T-helper 17 cell (primary cell): ENCODE measurements around the gene RNF17. TPM values are rescaled to one million over a fixed set of nuclear protein-coding genes. Genes with fewer than 3 reads are reported as not detected.

Experiments
- ATAC-seq: fragments of 150-1000 bp; cut with Tn5 transposase; 2 replicates; pipeline ENCODE4 v1.10.0; 2021; ENCODE audit warnings: mild to moderate bottlenecking, moderate library complexity
- DNase-seq, 3 donors: peaks; one replicate each; pipeline versions ENCODE4 v3.0.0 to v3.0.0-alpha.2; 2020 to 2021
- H3K9me3 ChIP-seq: one replicate; pipeline ENCODE4 v1.7.0; 2013; ENCODE audit warnings: low read length, mild to moderate bottlenecking; ENCODE audit not compliant: control insufficient read depth, poor library complexity, severe bottlenecking
- H3K27ac Mint-ChIP-seq: one replicate; pipeline ENCODE4 v1.8.0; 2022; ENCODE audit warnings: mild to moderate bottlenecking, moderate library complexity, mixed read lengths
- H3K27me3 Mint-ChIP-seq: one replicate; pipeline ENCODE4 v1.8.0; 2022; ENCODE audit warnings: mixed read lengths
- H3K36me3 Mint-ChIP-seq: one replicate; pipeline ENCODE4 v1.8.0; 2022; ENCODE audit warnings: low read depth, mixed read lengths
- H3K4me1 Mint-ChIP-seq: one replicate; pipeline ENCODE4 v1.8.0; 2022; ENCODE audit warnings: mild to moderate bottlenecking, mixed read lengths
- H3K4me3 Mint-ChIP-seq: one replicate; pipeline ENCODE4 v1.8.0; 2022; ENCODE audit warnings: mild to moderate bottlenecking, moderate library complexity, mixed read lengths
- total RNA-seq, 4 donors: library from RNA in 2 of 4; stranded (reverse) in 2 of 4; gene quantifications; one replicate each; pipeline ENCODE4 v1.2.3 and lab custom pipeline; 2022 to 2026

The RNF17 gene
- total RNA-seq, 2 donors from 2014 or later, result 0.50 to 1.1 TPM

DNA sequence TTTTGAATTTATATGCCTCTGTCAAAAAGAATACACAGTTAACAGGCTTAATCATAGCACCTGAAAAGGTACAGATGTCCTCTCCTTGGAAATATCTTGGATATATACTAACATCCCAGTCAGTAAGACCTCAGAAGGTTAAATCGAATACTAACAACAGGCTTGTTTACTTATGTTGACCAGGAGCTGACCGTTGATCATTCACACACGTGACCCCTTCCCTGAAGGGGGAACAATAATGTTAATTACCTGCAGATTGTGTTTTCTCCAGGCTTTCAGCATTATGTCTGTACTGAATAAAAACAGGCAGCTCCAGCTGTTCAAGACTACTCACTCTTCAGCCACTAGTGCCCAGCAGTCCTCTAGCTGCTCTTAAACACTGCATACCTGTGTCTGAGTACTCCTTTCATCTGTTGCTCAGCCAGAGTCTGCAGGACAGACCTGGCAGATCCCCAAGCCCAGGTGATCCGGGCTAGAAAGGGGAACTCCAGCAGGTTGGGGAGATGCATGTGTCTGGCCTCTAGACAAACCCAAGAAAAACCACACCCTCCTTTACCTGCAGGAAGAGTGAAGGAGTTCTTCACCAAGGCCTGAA, 163.9 kb downstream of the RNF17 start:
- H3K27ac Mint-ChIP-seq, result no peak overlapping the region
- peaks cover 21% of the 10 kb centered on the region for H3K27me3 Mint-ChIP-seq
- no peak overlapping the region for H3K4me3 Mint-ChIP-seq
- no peaks in the 10 kb centered on the region for H3K36me3 Mint-ChIP-seq
- H3K9me3 ChIP-seq, result no peaks in the 10 kb centered on the region
- DNase-seq (no peak), ATAC-seq (no peak)
- H3K4me1 Mint-ChIP-seq, result no peaks in the 10 kb centered on the region

DNA sequence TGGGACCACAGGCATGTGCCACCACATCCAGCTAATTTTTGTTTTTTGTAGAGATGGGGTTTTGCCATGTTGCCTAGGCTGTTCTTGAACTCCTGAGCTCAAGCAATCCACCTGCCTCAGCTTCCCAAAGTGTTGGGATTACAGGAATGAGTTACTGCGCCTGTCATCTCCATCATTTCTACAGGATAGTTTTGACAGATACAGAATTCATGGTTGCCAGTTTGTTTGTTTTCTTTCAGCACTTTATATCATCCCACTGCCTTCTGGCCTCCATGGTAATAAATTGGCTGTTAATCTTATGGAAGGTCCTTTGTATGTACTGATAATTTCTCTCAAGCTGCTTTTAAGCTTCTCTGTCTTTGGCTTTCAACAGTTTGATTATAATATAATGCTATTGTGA, 165.2 kb downstream of the RNF17 start:
- H3K9me3 ChIP-seq, result no peaks in the 10 kb centered on the region
- Mint-ChIP-seq H3K27me3 (peaks cover 33% of the 10 kb centered on the region), H3K4me1 (no peaks in the 10 kb centered on the region), H3K4me3 (no peak overlapping the region), H3K27ac (no peak overlapping the region), H3K36me3 (no peaks in the 10 kb centered on the region)
- ATAC-seq (no peak), DNase-seq (no peak)

Other genes with a start within 250 kb of the RNF17 start
- gene ATP12A, start 83.8 kb upstream of the RNF17 start, total RNA-seq, result not detected